ENCODE measurements around the gene ZNF516. TPM values are rescaled to one million over a fixed set of nuclear protein-coding genes. Genes with fewer than 3 reads are reported as not detected.
A peak's percentile ranks its signal among the peaks of the same experiment; 100 is the strongest.
"Not testable (repeated sequence)": the region's sequence is repeated elsewhere in the genome, so short reads cannot be mapped to it uniquely, and the experiment has no call there.

Gene ZNF516
- 12.3 TPM for total RNA-seq
- long read RNA-seq, partial matches to known transcripts = 2 of 3 reads
- long read RNA-seq, other reads (novel, unspliced or antisense) = 1 of 3 reads

DNA sequence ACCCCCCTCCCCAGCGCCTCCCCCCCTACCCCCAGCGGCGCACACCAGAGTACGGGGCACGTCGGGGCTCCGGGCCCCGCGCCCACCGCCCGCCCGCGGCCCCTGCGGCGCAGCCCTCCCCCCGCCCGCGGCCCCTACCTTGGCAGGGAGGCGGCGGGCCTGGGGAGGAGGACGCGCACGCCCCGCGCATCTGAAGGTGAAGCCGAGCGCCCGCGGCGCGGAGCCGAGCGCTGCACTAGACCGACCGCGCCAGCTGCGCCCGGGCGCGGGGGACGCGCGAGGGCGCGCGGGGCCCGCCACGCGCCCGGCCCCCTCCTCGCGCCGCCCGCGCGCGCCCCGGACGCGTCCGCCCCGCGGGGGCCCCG lies at the start of gene ZNF516:
ZNF516 (minus strand) TSS at position 237 of the 365 bp plus-strand sequence. CDS start 52,188 bp downstream, outside the sequence.
- ATAC-seq = no peak
- peak; percentile 73 for DNase-seq (ENCODE audit: missing footprints)
- intact Hi-C loops (cut with DNase I) = loop anchor here (2.0 to 10.0 kb wide), 2 partner anchors 44 to 210 kb away; no protein-coding TSS in a partner anchor

GRCh38 chr18:76538846-76539245 lies 43.8 kb upstream of the ZNF516 start:
- intact Hi-C loops (cut with DNase I) = no loop called here
- ATAC-seq (no peak), DNase-seq (ENCODE audit: missing footprints) (no peak)

GRCh38 chr18:76537621-76538020 lies 42.6 kb upstream of the ZNF516 start:
- no peak for ATAC-seq
- DNase-seq (ENCODE audit: missing footprints) = no peak
- intact Hi-C loops (cut with DNase I) = no loop called here

GRCh38 chr18:76536593-76536992 lies 41.6 kb upstream of the ZNF516 start:
- intact Hi-C loops (cut with DNase I); ATAC-seq; DNase-seq (ENCODE audit: missing footprints): not testable (repeated sequence)

DNA sequence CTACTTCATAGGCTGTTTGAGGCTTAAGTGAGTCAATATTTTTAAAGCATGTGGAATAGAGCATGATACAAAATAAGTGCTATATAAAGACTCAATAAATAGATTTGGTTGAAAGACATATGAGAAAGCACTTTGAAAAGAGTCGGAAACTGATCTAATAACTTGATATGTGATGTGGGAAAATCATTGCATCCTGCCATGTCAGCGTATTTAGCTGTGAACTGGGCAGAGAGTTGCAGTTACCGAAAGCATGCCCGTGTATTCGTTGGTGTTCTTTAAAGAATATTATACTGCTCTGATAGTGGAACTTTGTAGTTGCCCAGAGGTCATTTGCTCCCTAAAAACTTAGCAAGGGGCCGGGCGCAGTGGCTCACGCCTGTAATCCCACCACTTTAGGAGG lies 37.8 kb upstream of the ZNF516 start:
- intact Hi-C loops (cut with DNase I) = no loop called here
- no peak for DNase-seq (ENCODE audit: missing footprints)
- no peak for ATAC-seq

DNA sequence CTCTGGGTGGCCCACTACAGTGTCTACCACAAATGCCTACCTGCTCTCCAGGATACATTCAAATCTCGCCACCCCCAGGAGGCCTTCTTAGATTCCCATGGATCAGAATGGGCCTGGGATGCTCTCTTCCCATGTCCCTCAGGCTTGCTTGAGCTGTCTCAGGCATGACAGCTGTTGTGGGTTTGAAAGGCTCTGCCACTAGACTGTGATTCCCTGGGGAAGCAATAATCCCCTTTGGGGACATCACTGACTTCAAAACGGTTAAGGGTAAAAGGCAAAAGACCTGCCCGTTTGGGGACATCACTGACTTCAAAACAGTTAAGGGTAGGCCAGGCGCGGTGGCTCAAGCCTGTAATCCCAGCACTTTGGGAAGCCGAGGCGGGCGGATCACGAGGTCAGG lies 35.8 kb upstream of the ZNF516 start:
- intact Hi-C loops (cut with DNase I) = no loop called here
- no peak for DNase-seq (ENCODE audit: missing footprints)
- no peak for ATAC-seq

- intact Hi-C loops (cut with DNase I) = no loop called here
- DNase-seq (ENCODE audit: missing footprints) = no peak
- no peak for ATAC-seq
Observed at GRCh38 chr18:76530391-76530790, 35.3 kb upstream of the ZNF516 start.

DNA sequence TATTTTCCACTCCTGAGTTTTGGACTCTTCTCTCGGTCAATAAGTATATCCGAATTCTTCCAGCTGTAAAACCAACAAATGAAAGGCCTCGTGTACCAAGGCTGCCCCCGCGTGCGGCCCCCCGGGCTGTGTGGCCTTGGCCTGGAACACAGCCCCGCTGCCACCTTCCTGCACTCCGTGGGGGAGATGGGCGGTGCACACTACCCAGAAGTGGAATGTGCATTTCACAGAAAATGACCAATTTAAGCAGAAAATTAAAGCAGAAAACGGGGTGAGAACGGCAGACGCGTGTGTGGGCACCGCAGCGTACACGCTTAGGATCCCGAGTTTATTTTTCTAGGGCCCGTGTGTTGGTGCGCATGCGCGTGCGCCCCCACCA lies 34.4 kb upstream of the ZNF516 start:
- intact Hi-C loops (cut with DNase I) = no loop called here
- DNase-seq (ENCODE audit: missing footprints) (no peak), ATAC-seq (no peak)

- intact Hi-C loops (cut with DNase I) = no loop called here
- DNase-seq (ENCODE audit: missing footprints) (peak; percentile 70), ATAC-seq (peak; percentile 64)
Observed at GRCh38 chr18:76528477-76529432, 33.7 kb upstream of the ZNF516 start.

- intact Hi-C loops (cut with DNase I) = no loop called here
- ATAC-seq (no peak), DNase-seq (ENCODE audit: missing footprints) (no peak)
Observed at GRCh38 chr18:76525911-76526310, 30.9 kb upstream of the ZNF516 start.

GRCh38 chr18:76524900-76525698 lies 30.1 kb upstream of the ZNF516 start:
- intact Hi-C loops (cut with DNase I) = no loop called here
- no peak for DNase-seq (ENCODE audit: missing footprints)
- peak; percentile 42 for ATAC-seq

DNA sequence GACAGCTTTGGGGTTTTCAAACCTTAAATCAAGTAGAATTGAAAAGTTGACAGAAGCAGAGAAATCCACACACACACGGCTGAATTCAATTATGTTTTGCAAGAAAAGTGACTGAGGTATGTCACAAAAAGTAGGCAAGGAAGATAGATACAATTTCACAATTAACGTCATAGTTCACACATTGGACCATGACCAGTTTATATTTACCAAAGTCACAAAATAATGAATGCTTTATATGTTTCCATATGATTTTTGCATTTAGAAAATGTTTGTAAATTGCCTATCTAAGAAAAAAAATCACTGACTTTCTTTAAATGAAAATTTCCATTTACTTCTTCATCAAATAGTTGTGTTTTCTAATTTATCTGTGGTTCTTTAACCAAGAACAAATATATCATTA lies 29.4 kb upstream of the ZNF516 start:
- DNase-seq (ENCODE audit: missing footprints) (no peak), ATAC-seq (no peak)
- intact Hi-C loops (cut with DNase I) = no loop called here

DNA sequence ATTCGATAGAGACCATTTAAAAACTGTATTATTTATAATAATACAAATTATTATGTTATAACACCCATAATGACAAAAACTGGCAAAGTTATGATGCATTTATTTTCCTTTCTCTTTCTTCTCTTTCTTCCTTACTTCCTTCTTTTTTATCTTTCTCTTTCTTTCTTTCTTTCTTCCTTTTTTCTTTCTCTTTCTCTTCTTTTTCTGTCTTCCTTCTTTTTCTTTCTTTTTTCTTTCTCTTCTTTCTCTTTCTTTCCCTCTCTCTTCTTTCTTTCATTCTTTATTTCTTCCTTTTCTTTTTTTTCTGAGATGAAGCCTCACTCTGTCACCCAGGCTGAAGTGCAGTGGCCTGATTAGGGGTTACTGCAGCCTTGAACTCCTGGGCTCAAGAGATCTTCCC lies 27.5 kb upstream of the ZNF516 start:
- no peak for ATAC-seq
- intact Hi-C loops (cut with DNase I) = no loop called here
- DNase-seq (ENCODE audit: missing footprints) = no peak

GRCh38 chr18:76522122-76522503 lies 27.1 kb upstream of the ZNF516 start:
- ATAC-seq (no peak), DNase-seq (ENCODE audit: missing footprints) (no peak)
- intact Hi-C loops (cut with DNase I) = no loop called here

DNA sequence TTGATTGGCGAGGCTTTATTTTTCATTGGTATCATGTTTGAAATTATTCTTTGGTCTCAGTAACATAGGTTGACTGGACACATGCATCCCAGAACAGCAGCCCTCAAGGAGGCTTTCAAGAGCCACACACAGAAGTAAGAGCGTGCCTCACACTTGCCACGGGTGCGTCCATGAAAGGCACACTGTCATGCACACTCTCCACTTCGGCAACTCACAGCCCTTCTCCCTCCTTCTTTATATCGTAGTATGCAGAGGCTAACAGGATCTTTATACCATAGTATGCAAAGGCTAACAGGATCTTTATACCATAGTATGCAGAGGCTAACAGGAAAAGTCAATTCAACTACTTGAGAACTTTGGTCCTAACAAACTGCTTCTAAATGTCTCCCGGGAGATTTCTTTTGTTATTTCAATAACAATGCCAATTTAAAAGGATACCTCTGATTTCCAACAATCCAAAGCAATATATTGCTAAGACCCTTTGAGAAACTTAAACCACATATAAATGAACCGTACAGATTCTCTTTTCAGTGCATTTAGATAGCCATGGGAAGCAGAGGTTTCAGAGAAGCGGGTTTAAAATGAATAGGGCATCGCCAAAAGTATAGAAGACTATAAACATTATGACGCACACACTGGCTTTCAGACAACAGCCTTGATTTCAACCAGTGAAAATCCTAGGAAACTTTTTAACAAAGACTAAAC lies 26.5 kb upstream of the ZNF516 start:
- intact Hi-C loops (cut with DNase I) = no loop called here
- ATAC-seq (no peak), DNase-seq (ENCODE audit: missing footprints) (no peak)

- DNase-seq (ENCODE audit: missing footprints) = no peak
- peak; percentile 42 for ATAC-seq
- intact Hi-C loops (cut with DNase I) = no loop called here
Observed at GRCh38 chr18:76518860-76519538, 24.0 kb upstream of the ZNF516 start.

DNA sequence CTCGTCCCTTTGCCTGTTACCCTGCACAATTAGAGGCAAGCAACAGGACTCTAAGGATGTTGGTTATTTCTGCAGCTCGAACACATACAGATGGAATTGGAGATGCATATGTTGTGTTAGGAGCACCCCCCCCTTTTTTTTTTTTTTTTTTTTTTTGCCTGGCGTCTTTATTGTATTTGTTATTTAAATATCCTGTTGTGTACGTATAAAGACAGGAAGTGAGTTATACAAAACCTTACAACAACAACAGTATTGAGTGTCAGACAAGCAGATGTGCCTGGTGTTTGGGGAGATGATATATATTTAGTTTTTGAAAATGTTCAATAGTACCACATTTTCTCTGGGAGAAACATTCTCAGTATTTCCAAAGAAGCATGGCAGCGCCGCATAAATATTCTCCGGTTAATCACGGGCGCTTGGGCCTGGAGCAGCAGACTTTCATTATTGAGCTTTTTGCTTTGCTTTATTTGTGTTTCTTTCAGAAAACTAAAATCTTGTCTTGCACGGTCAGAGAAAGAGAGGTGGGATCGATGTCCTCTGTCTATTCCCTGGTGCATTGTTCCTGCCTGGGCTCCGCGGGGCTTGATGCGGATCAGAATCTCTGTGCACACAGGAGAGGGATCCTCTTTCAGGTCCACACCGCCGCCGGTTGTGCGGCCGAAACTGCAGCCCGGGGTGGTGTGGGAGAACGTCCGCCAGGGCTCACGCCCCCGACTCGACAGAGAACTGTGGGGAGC lies 23.2 kb upstream of the ZNF516 start:
- DNase-seq (ENCODE audit: missing footprints) = peak; percentile 85
- intact Hi-C loops (cut with DNase I) = no loop called here
- ATAC-seq = peak; percentile 80

GRCh38 chr18:76515576-76515975 lies 20.5 kb upstream of the ZNF516 start:
- no peak for ATAC-seq
- intact Hi-C loops (cut with DNase I) = no loop called here
- DNase-seq (ENCODE audit: missing footprints) = no peak
